Loucy (cell line): ENCODE measurements around the gene EGR1.
"Not testable (repeated sequence)": the region's sequence is repeated elsewhere in the genome, so short reads cannot be mapped to it uniquely, and the experiment has no call there.

ENCODE experiments used
- H2AFZ ChIP-seq: fragments of 200-600 bp; sonication (generic); 2 replicates; pipeline ENCODE4 v1.6.0; 2016; ENCODE audit warnings: antibody characterized with exemption, mild to moderate bottlenecking, low read length, moderate library complexity
- H3F3A ChIP-seq: fragments of 200-600 bp; 2 replicates; pipeline ENCODE4 v1.6.0; 2016; ENCODE audit warnings: antibody characterized with exemption, low read depth, mild to moderate bottlenecking
- H3K27me3 ChIP-seq: fragments of 200-600 bp; sonication (generic); 2 replicates; pipeline ENCODE4 v1.6.1; 2014; ENCODE audit warnings: low read length, mild to moderate bottlenecking; ENCODE audit not compliant: insufficient read depth, poor library complexity, severe bottlenecking
- H3K36me3 ChIP-seq: fragments of 200-600 bp; sonication (generic); 2 replicates; pipeline ENCODE4 v1.6.1; 2016; ENCODE audit warnings: low read length; ENCODE audit not compliant: insufficient read depth
- H3K4me1 ChIP-seq: fragments of 200-600 bp; sonication (generic); 2 replicates; pipeline ENCODE4 v1.5.1; 2014; ENCODE audit warnings: low read length, mild to moderate bottlenecking; ENCODE audit not compliant: insufficient read depth, poor library complexity, severe bottlenecking
- H3K4me2 ChIP-seq: fragments of 200-600 bp; sonication (generic); 2 replicates; pipeline ENCODE4 v1.6.0; 2014; ENCODE audit warnings: antibody characterized with exemption, low read length, low read depth, mild to moderate bottlenecking; ENCODE audit not compliant: poor library complexity, severe bottlenecking
- H3K4me3 ChIP-seq: fragments of 200-600 bp; sonication (generic); 2 replicates; pipeline ENCODE4 v1.5.1; 2014; ENCODE audit warnings: low read length, mild to moderate bottlenecking, mixed read lengths; ENCODE audit not compliant: poor library complexity, severe bottlenecking
- H3K79me2 ChIP-seq: fragments of 200-600 bp; sonication (generic); 2 replicates; pipeline ENCODE4 v1.6.1; 2014; ENCODE audit warnings: low read length; ENCODE audit not compliant: insufficient read depth
- H3K9ac ChIP-seq: fragments of 200-600 bp; sonication (generic); 2 replicates; pipeline ENCODE4 v1.6.0; 2014; ENCODE audit warnings: mild to moderate bottlenecking, low read depth, low read length, moderate library complexity; ENCODE audit not compliant: poor library complexity, severe bottlenecking
- H3K9me2 ChIP-seq: fragments of 200-600 bp; sonication (generic); replicated peaks from 2 replicates; pipeline ENCODE4 v1.6.1; 2016; ENCODE audit warnings: low read depth, low read length, mixed read lengths
- H3K9me3 ChIP-seq: fragments of 200-600 bp; sonication (generic); 2 replicates; pipeline ENCODE4 v1.6.1; 2014; ENCODE audit warnings: mild to moderate bottlenecking, antibody characterized with exemption, low read length, low read depth; ENCODE audit not compliant: insufficient read depth
- H4K20me1 ChIP-seq: fragments of 200-600 bp; sonication (generic); 2 replicates; pipeline ENCODE4 v1.6.0; 2014; ENCODE audit warnings: antibody characterized with exemption, low read length, mild to moderate bottlenecking; ENCODE audit not compliant: insufficient read depth, poor library complexity, severe bottlenecking
- EZH2phosphoT487 ChIP-seq: fragments of 200-600 bp; IDR thresholded peaks from 2 replicates; pipeline ENCODE4 v1.6.1; 2018; ENCODE audit warnings: antibody characterized with exemption, mild to moderate bottlenecking, moderate library complexity, borderline replicate concordance
- TF ChIP-seq, protein P1 (sequence below): fragments of 200-600 bp; sonication (generic); conservative IDR thresholded peaks from 2 replicates; pipeline ENCODE4 v1.5.1; 2014; ENCODE audit warnings: mild to moderate bottlenecking, antibody characterized with exemption, low read length

Gene EGR1

DNA sequence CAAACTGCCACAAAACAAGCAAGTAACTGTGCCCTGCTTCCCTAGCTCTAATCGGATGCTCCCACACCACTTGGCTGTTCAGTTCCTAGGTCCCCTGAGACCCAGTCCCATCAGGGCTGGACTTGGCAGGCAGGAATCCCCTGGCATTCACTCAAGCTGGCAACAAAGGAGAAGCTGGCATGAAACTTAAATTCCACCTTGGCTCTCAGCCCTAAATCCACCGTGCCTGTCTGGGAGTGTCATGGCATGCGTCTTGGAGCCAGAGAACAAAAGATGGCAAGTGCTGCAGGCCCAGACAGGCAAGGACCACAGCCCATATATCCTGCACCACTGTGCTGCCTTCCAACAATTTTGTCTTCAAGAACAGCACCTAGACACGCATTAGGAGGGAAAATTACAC is 39.5 kb downstream of the EGR1 start:
- H3F3A ChIP-seq, result no peaks in the 10 kb centered on the region
- H3K79me2 ChIP-seq, result no peaks in the 10 kb centered on the region
- no peaks in the 10 kb centered on the region for H3K9me2 ChIP-seq
- no peak overlapping the region for H3K4me2 ChIP-seq
- H4K20me1 ChIP-seq, result no peaks in the 10 kb centered on the region
- H3K4me3 ChIP-seq, result no peak overlapping the region
- no peak overlapping the region for H3K9ac ChIP-seq
- peaks cover 33% of the 10 kb centered on the region; the same call in 1 of the 2 replicates for H3K36me3 ChIP-seq
- H2AFZ ChIP-seq, result no peak overlapping the region
- H3K4me1 ChIP-seq, result no peaks in the 10 kb centered on the region
- no peaks in the 10 kb centered on the region for H3K9me3 ChIP-seq
- H3K27me3 ChIP-seq, result no peaks in the 10 kb centered on the region
- TF ChIP-seq, protein P1, sequence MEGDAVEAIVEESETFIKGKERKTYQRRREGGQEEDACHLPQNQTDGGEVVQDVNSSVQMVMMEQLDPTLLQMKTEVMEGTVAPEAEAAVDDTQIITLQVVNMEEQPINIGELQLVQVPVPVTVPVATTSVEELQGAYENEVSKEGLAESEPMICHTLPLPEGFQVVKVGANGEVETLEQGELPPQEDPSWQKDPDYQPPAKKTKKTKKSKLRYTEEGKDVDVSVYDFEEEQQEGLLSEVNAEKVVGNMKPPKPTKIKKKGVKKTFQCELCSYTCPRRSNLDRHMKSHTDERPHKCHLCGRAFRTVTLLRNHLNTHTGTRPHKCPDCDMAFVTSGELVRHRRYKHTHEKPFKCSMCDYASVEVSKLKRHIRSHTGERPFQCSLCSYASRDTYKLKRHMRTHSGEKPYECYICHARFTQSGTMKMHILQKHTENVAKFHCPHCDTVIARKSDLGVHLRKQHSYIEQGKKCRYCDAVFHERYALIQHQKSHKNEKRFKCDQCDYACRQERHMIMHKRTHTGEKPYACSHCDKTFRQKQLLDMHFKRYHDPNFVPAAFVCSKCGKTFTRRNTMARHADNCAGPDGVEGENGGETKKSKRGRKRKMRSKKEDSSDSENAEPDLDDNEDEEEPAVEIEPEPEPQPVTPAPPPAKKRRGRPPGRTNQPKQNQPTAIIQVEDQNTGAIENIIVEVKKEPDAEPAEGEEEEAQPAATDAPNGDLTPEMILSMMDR, result no peak
- TF ChIP-seq EZH2phosphoT487, result no peak

DNA sequence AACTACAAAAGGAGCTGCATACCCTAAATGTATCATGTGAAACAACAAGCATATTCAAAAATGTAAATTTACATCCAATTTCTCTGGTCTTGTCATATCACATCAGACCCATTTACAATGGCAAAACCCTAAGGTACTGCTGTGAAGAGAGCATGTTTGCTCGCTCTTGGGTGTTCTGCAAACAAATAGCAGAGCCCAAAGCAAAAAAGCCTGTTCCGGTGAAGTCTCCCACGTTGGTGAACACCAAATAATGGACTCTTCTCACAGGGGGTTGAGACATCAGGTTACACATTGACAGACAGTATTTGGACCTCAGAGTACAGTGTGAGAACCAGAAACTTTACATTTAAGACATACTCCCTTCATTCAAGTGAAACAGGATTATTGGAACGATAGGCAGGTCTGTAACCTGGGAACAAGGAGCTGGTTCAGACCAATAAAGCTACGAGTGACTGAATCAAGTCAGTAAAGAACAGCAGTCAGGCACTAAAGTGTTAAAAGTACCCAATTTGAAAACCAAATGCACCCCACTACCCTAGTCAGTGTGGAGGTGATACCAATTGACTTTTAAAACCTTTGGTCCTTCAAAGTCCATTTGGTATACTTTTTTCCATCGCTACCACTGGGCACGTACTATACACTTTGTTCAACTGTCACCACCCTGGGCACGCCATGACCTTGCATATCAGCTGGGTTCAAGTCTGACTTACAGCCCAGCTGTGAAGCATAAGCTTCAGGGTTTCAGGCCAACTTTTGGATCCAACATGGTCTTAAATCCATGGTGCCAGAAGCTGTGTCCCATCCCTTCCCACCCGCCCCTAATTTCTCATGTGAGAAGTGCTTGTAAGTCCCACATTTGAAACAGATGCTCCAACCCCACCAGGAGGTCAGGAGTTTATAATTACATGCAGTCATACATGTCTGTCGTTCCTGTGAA is 41.4 kb downstream of the EGR1 start:
- Histone ChIP-seq H3K4me2 (no peak overlapping the region), H3K9ac (no peak overlapping the region), H3K36me3 (peaks cover 51% of the 10 kb centered on the region; the same call in 1 of the 2 replicates), H4K20me1 (no peaks in the 10 kb centered on the region), H3F3A (no peaks in the 10 kb centered on the region), H3K79me2 (no peaks in the 10 kb centered on the region), H3K4me1 (no peaks in the 10 kb centered on the region), H3K9me3 (no peaks in the 10 kb centered on the region), H2AFZ (no peak overlapping the region), H3K4me3 (no peak overlapping the region), H3K27me3 (no peaks in the 10 kb centered on the region), H3K9me2 (no peaks in the 10 kb centered on the region)
- TF ChIP-seq, protein P1, result no peak
- no peak for TF ChIP-seq EZH2phosphoT487

DNA sequence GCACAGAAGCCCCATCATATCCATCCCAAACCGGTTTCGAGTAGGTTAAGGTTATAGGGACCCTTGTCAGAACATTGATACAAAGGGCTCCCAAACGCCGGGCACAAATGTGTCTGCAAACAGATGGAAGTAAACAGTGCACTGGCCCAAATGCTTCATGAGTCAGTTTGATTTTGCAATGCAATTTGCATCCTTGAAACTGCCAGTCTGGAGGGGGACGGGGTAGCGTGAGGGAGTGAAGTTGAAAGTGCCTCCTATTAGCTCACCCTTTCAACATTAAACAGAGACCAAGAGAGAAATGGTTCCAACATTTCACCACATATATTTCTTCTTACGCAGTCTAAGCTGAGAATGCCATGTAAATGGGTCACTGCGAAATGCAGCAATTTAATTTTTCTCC is 42.2 kb downstream of the EGR1 start:
- H3K36me3 ChIP-seq, result peaks cover 59% of the 10 kb centered on the region; the same call in 1 of the 2 replicates
- not testable (repeated sequence) for H2AFZ ChIP-seq, H3K4me3 ChIP-seq, H4K20me1 ChIP-seq, H3K9me3 ChIP-seq, H3K9ac ChIP-seq, H3K4me1 ChIP-seq, H3K9me2 ChIP-seq, H3K79me2 ChIP-seq, H3F3A ChIP-seq, H3K4me2 ChIP-seq, H3K27me3 ChIP-seq
